Loucy (cell line): Measurements from ENCODE around the gene DGCR2.

Source experiments
- EZH2phosphoT487 ChIP-seq: fragments of 200-600 bp; IDR thresholded peaks from 2 replicates; pipeline ENCODE4 v1.6.1; 2018; ENCODE audit warnings: antibody characterized with exemption, mild to moderate bottlenecking, moderate library complexity, borderline replicate concordance
- TF ChIP-seq, protein P1 (sequence below): fragments of 200-600 bp; sonication (generic); conservative IDR thresholded peaks from 2 replicates; pipeline ENCODE4 v1.5.1; 2014; ENCODE audit warnings: mild to moderate bottlenecking, antibody characterized with exemption, low read length

DNA sequence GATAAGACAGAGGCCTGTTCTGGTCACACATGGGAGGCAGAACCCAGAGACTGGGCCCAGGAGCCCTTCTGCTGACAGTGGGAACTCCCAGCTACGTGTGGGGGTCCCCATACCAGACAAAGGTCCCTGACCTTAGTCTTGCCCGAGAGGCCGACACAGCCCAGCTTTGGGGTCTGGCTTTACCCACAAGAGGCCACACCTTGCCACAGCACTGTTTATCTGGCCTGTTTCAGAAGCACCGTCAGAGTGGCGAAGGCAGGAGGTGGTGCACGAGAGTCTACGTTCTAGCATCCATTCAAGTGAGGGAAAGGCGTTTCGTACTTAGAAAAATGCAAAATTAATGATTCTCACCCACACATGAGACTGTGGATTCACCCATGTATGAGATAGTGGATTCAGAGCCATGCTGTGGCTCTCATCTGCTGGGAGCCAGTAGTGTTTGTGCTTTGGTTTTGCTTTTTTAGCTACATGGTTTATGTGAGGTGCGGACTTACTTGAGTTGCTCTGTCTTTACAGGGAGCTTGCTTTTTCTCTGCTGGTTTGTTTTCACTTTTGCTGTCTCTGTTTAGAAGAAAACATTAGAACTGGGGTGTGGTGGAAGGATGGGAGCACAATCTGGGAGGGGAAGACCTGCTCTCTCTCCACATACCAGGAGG is 129.5 kb downstream of the DGCR2 start:
- TF ChIP-seq, protein P1, sequence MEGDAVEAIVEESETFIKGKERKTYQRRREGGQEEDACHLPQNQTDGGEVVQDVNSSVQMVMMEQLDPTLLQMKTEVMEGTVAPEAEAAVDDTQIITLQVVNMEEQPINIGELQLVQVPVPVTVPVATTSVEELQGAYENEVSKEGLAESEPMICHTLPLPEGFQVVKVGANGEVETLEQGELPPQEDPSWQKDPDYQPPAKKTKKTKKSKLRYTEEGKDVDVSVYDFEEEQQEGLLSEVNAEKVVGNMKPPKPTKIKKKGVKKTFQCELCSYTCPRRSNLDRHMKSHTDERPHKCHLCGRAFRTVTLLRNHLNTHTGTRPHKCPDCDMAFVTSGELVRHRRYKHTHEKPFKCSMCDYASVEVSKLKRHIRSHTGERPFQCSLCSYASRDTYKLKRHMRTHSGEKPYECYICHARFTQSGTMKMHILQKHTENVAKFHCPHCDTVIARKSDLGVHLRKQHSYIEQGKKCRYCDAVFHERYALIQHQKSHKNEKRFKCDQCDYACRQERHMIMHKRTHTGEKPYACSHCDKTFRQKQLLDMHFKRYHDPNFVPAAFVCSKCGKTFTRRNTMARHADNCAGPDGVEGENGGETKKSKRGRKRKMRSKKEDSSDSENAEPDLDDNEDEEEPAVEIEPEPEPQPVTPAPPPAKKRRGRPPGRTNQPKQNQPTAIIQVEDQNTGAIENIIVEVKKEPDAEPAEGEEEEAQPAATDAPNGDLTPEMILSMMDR = no peak
- TF ChIP-seq EZH2phosphoT487 = no peak
